Right ventricle myocardium inferior (tissue), 1 donor: Measurements from ENCODE around the gene NHS. TPM values are rescaled to one million over a fixed set of nuclear protein-coding genes. Genes with fewer than 3 reads are reported as not detected.
A peak's percentile ranks its signal among the peaks of the same experiment; 100 is the strongest.

Source experiments
- ATAC-seq: fragments of 200-7000 bp; cut with Tn5 transposase; one replicate; pipeline ENCODE4 v1.9.1; 2020; ENCODE audit warnings: mild to moderate bottlenecking, moderate library complexity
- DNase-seq: peaks from one replicate; pipeline ENCODE4 v3.0.0; 2021; ENCODE audit errors: missing footprints
- intact Hi-C: fragments of 100-400 bp; cut with DNase I; formaldehyde crosslinking; loops from one replicate; pipeline ENCODE4 v1.11.0; 2022
- total RNA-seq: library from RNA; stranded (reverse); fragmentation: NEBNext Ultra II Directional; extraction: Animal tissue kit (Norgen Biotek cat#: 25700); gene quantifications from one replicate; pipeline ENCODE4 v1.2.1, GENCODE V29; 2021
- donor health status: DM: no; HTN: yes; CAD: no; lungs with severe emphysema.

Gene NHS
- total RNA-seq, 1 donor from 2014 or later, result 2.8 TPM

GRCh38 chrX:17525762-17526555 is 151.0 kb downstream of the NHS start:
- intact Hi-C loops, result loop anchor here (5.0 to 10.0 kb wide), 2 partner anchors 59 to 149 kb away; partner anchors contain the start of gene NHS
- ATAC-seq, result no peak
- DNase-seq, result no peak

- peak; percentile 75 for DNase-seq
- intact Hi-C loops, result loop anchor here (5.0 to 10.0 kb wide), 2 partner anchors 58 to 150 kb away; partner anchors contain the start of gene NHS
- ATAC-seq, result peak; percentile 86
These were observed 152.2 kb downstream of the NHS start for GRCh38 chrX:17527135-17527701.

GRCh38 chrX:17527922-17528321 is 152.9 kb downstream of the NHS start:
- no peak for DNase-seq
- peak; percentile 20 for ATAC-seq
- intact Hi-C loops, result loop anchor here (5.0 to 10.0 kb wide), 2 partner anchors 57 to 151 kb away; partner anchors contain the start of gene NHS

GRCh38 chrX:17529151-17529745 is 154.2 kb downstream of the NHS start:
- ATAC-seq (no peak), DNase-seq (no peak)
- intact Hi-C loops, result loop anchor here (5.0 to 10.0 kb wide), 2 partner anchors 56 to 152 kb away; partner anchors contain the start of gene NHS

- no peak for ATAC-seq
- DNase-seq, result no peak
- intact Hi-C loops, result no loop called here
These were observed 156.5 kb downstream of the NHS start for GRCh38 chrX:17531500-17531899.

- ATAC-seq, result no peak
- DNase-seq, result no peak
These were observed 160.2 kb downstream of the NHS start for GRCh38 chrX:17535229-17535628.

GRCh38 chrX:17537723-17538243 is 162.8 kb downstream of the NHS start:
- intact Hi-C loops, result loop anchor here (5.0 kb wide), 1 partner anchor 155 kb away; no protein-coding TSS in a partner anchor
- no peak for ATAC-seq
- DNase-seq, result no peak

More at GRCh38 chrX:17535229-17535628, 160.2 kb downstream of the NHS start:
- intact Hi-C loops, result loop anchor here (5.0 kb wide), 1 partner anchor 157 kb away; no protein-coding TSS in a partner anchor

GRCh38 chrX:17542123-17542522 is 167.1 kb downstream of the NHS start:
- peak; percentile 28 for ATAC-seq
- no peak for DNase-seq
- intact Hi-C loops, result no loop called here

GRCh38 chrX:17544821-17545220 is 169.8 kb downstream of the NHS start:
- no peak for DNase-seq
- no peak for ATAC-seq
- intact Hi-C loops, result no loop called here

- intact Hi-C loops, result no loop called here
- ATAC-seq, result no peak
- DNase-seq, result no peak
These were observed 171.4 kb downstream of the NHS start for GRCh38 chrX:17546356-17546755.

GRCh38 chrX:17547658-17548057 is 172.7 kb downstream of the NHS start:
- intact Hi-C loops, result no loop called here
- peak; percentile 76 for DNase-seq
- ATAC-seq, result no peak

GRCh38 chrX:17549107-17549651 is 174.2 kb downstream of the NHS start:
- ATAC-seq, result no peak
- DNase-seq, result no peak
- intact Hi-C loops, result no loop called here

GRCh38 chrX:17550011-17550410 is 175.0 kb downstream of the NHS start:
- intact Hi-C loops, result no loop called here
- ATAC-seq (no peak), DNase-seq (no peak)

- intact Hi-C loops, result no loop called here
- DNase-seq (no peak), ATAC-seq (no peak)
These were observed 177.1 kb downstream of the NHS start for GRCh38 chrX:17552044-17552650.

- intact Hi-C loops, result no loop called here
- no peak for ATAC-seq
- no peak for DNase-seq
These were observed 178.5 kb downstream of the NHS start for GRCh38 chrX:17553469-17553868.

- intact Hi-C loops, result no loop called here
- ATAC-seq (peak; percentile 74), DNase-seq (no peak)
These were observed 179.0 kb downstream of the NHS start for GRCh38 chrX:17553961-17554482.

- DNase-seq, result no peak
- intact Hi-C loops, result no loop called here
- ATAC-seq, result no peak
These were observed 179.9 kb downstream of the NHS start for GRCh38 chrX:17554914-17555313.

GRCh38 chrX:17555846-17556245 is 180.8 kb downstream of the NHS start:
- no peak for DNase-seq
- intact Hi-C loops, result no loop called here
- no peak for ATAC-seq
